HepG2 (cell line): ENCODE results near the gene CALD1. TPM values are rescaled to one million over a fixed set of nuclear protein-coding genes. Genes with fewer than 3 reads are reported as not detected.

Source experiments
- ATAC-seq: fragments of 200-7000 bp; cut with Tn5 transposase; 3 replicates; pipeline ENCODE4 v1.9.1; 2020; ENCODE audit warnings: mild to moderate bottlenecking, moderate library complexity
- BruUV-seq: library from RNA; stranded (reverse); fragments of 400-500 nt; replicated peaks from 2 replicates; lab custom pipeline; 2021; lab: Mats Ljungman, UMichigan
- CTCF ChIA-PET: fragments of 300-600 bp; formaldehyde crosslinking; extraction: SDS; loops from one replicate; lab custom pipeline; 2021; ENCODE audit warnings: low total read pairs, inconsistent platforms, low intra/inter-chr PET ratio; lab: Yijun Ruan, JAX
- POLR2A ChIA-PET: fragments of 350-600 bp; sonication (Branson Sonifier 250); formaldehyde crosslinking; loops from one replicate; lab custom pipeline; 2020; ENCODE audit warnings: antibody characterized with exemption, inconsistent platforms; lab: Yijun Ruan, JAX
- DNase-seq: peaks from one replicate; pipeline ENCODE4 v3.0.0-alpha.2; 2015; ENCODE audit warnings: low spot score
- FAIRE-seq: peaks from 3 replicates; lab custom pipeline; 2011; peaks lifted over from hg19 to GRCh38; lab: Jason Lieb, UNC
- H2AFZ ChIP-seq: one replicate; pipeline ENCODE4 v1.6.1; 2011; ENCODE audit warnings: low read length, inconsistent platforms
- H3K27ac ChIP-seq: fragments of 300-600 bp; 3 replicates; pipeline ENCODE4 v1.8.0; 2011; ENCODE audit warnings: mixed run types, mild to moderate bottlenecking, mixed read lengths, low read length, inconsistent platforms; ENCODE audit not compliant: insufficient read depth; ENCODE audit errors: extremely low read length
- H3K27me3 ChIP-seq, 2 experiments: fragments of 200-600 bp in 1 of 2; 2 replicates in 1 of 2; 3 replicates in 1 of 2; pipeline versions ENCODE4 v1.6.0 to v1.8.0; 2011; ENCODE audit warnings: low read length in 2 of 2, mild to moderate bottlenecking in 2 of 2, moderate library complexity in 2 of 2, inconsistent platforms in 1 of 2; ENCODE audit not compliant: insufficient read depth in 2 of 2, control insufficient read depth in 1 of 2
- H3K36me3 ChIP-seq, 2 experiments: fragments of 200-600 bp in 1 of 2; replicated peaks in 1 of 2; 2 replicates in 1 of 2; 3 replicates in 1 of 2; pipeline versions ENCODE4 v1.5.1 to v1.8.0; 2011; ENCODE audit warnings: low read length in 2 of 2, inconsistent platforms in 1 of 2; ENCODE audit not compliant: insufficient read depth in 2 of 2, control insufficient read depth in 1 of 2
- H3K4me1 ChIP-seq: 2 replicates; pipeline ENCODE4 v1.5.1; 2012; ENCODE audit warnings: low read length, inconsistent platforms; ENCODE audit not compliant: insufficient read depth
- H3K4me2 ChIP-seq: 2 replicates; pipeline ENCODE4 v1.6.0; 2011; ENCODE audit warnings: low read depth, low read length, inconsistent platforms
- H3K4me3 ChIP-seq, 3 experiments: fragments of 200-600 bp in 1 of 3; sonication (generic), shearing (Covaris generic) in 1 of 3; replicated peaks in 1 of 3; 2 replicates each; pipeline ENCODE4 v1.5.1; 2011 to 2016; ENCODE audit warnings: low read length in 3 of 3, inconsistent platforms in 2 of 3, low read depth in 2 of 3, mild to moderate bottlenecking in 2 of 3, control low read depth in 1 of 3, mixed read lengths in 1 of 3; ENCODE audit not compliant: insufficient read depth in 1 of 3
- H3K79me2 ChIP-seq: one replicate; pipeline ENCODE4 v1.6.1; 2011; ENCODE audit warnings: low read length, inconsistent platforms; ENCODE audit not compliant: insufficient read depth
- H3K9ac ChIP-seq: 2 replicates; pipeline ENCODE4 v1.6.0; 2011; ENCODE audit warnings: mild to moderate bottlenecking, low read depth, low read length, inconsistent platforms; ENCODE audit not compliant: insufficient read depth
- H3K9me3 ChIP-seq: 2 replicates; pipeline ENCODE4 v1.5.1; 2012; ENCODE audit warnings: mild to moderate bottlenecking, low read length
- H4K20me1 ChIP-seq: 2 replicates; pipeline ENCODE4 v1.6.0; 2011; ENCODE audit warnings: inconsistent platforms, mild to moderate bottlenecking, low read length, moderate library complexity; ENCODE audit not compliant: insufficient read depth
- AKAP8 ChIP-seq: sonication (generic); formaldehyde crosslinking; IDR thresholded peaks from 2 replicates; pipeline ENCODE4 v1.5.1; 2020; ENCODE audit warnings: mild to moderate bottlenecking, missing genetic modification reagents
- ARID2 ChIP-seq: sonication (generic); formaldehyde crosslinking; IDR thresholded peaks from 2 replicates; pipeline ENCODE4 v1.8.1; 2022; ENCODE audit warnings: mild to moderate bottlenecking, missing genetic modification reagents, borderline replicate concordance
- CERS6 ChIP-seq: sonication (generic); formaldehyde crosslinking; IDR thresholded peaks from 2 replicates; pipeline ENCODE4 v1.5.0; 2020; ENCODE audit warnings: missing genetic modification reagents
- CHD2 ChIP-seq: IDR thresholded peaks from 2 replicates; pipeline ENCODE4 v1.6.1; 2011; ENCODE audit warnings: low read depth, low read length, improper control_type of control experiment
- EP300 ChIP-seq, 3 experiments: sonication (generic) in 1 of 3; formaldehyde crosslinking in 1 of 3; IDR thresholded peaks; 2 replicates each; pipeline versions ENCODE4 v1.5.1 to v1.6.1; 2011 to 2020; ENCODE audit warnings: low read depth in 2 of 3, low read length in 2 of 3, borderline replicate concordance in 1 of 3, improper control_type of control experiment in 1 of 3, mild to moderate bottlenecking in 1 of 3, missing genetic modification reagents in 1 of 3, moderate library complexity in 1 of 3
- GPN1 ChIP-seq: sonication (generic); formaldehyde crosslinking; IDR thresholded peaks from 2 replicates; pipeline ENCODE4 v1.5.1; 2020; ENCODE audit warnings: missing genetic modification reagents, borderline replicate concordance
- HNF1A ChIP-seq, 2 experiments: sonication (generic) in 1 of 2; formaldehyde crosslinking in 1 of 2; IDR thresholded peaks; 2 replicates each; pipeline versions ENCODE4 v1.4.0 to v1.6.1; 2016 to 2020; ENCODE audit warnings: borderline replicate concordance in 1 of 2, low read depth in 1 of 2, mild to moderate bottlenecking in 1 of 2, missing genetic modification reagents in 1 of 2
- ONECUT2 ChIP-seq: sonication (generic); formaldehyde crosslinking; IDR thresholded peaks from 2 replicates; pipeline ENCODE4 v1.4.0; 2020; ENCODE audit warnings: missing genetic modification reagents
- PRDM10 ChIP-seq: sonication (generic); formaldehyde crosslinking; IDR thresholded peaks from 2 replicates; pipeline ENCODE4 v1.4.0; 2020; ENCODE audit warnings: low read depth, missing genetic modification reagents
- TEF ChIP-seq: sonication (generic); formaldehyde crosslinking; IDR thresholded peaks from 2 replicates; pipeline ENCODE4 v1.5.0; 2020; ENCODE audit warnings: missing genetic modification reagents
- ZSCAN12 ChIP-seq: sonication (generic); formaldehyde crosslinking; IDR thresholded peaks from 2 replicates; pipeline ENCODE4 v1.9.0; 2021; ENCODE audit warnings: mild to moderate bottlenecking, missing genetic modification reagents
- WGBS: methylation state at CpG from one replicate; pipeline ENCODE4 v1.1.6; 2017; ENCODE audit warnings: low lambda C conversion rate; 5-methylcytosine and 5-hydroxymethylcytosine counted together
- in situ Hi-C: cut with HindIII; loops from 2 replicates; pipeline ENCODE4 v1.10.0; 2017; ENCODE audit warnings: low pct_unique_long_range_greater_than_20kb; ENCODE audit not compliant: extremely low pct_ligation_motif_present
- intact Hi-C: fragments of 100-400 bp; cut with micrococcal nuclease; formaldehyde crosslinking; loops from one replicate; pipeline ENCODE4 v1.10.0; 2022; ENCODE audit not compliant: unreplicated experiment
- polyA plus RNA-seq, 8 experiments: library from polyadenylated mRNA; depleted of rRNA in 3 of 8; stranded (reverse) in 7 of 8; unstranded in 1 of 8; fragments of >200 nt; fragmentation: Illumina TruSeq in 4 of 8; extraction: Trizol in 4 of 8; gene quantifications; 2 replicates each; pipeline versions ENCODE4 v1.2.1 to v1.2.3, GENCODE V29; 2011 to 2016; ENCODE audit warnings: low read depth in 4 of 8, missing spikeins in 1 of 8, mixed read lengths in 1 of 8; ENCODE audit not compliant: insufficient read depth in 1 of 8
- total RNA-seq, 5 experiments: library from RNA; depleted of rRNA; stranded (reverse); fragments of >200 nt; fragmentation: Illumina TruSeq; extraction: Trizol; gene quantifications; 2 replicates each; pipeline ENCODE4 v1.2.3, GENCODE V29; 2016; ENCODE audit warnings: low read depth in 1 of 5

CALD1 gene
- total and polyA plus RNA-seq, 2 of the 13 experiments (the other 11 are each of a cell fraction or from before 2014, with no cell fraction given): 53.0 to 112 TPM

GRCh38 chr7:134834689-134835462, 55.4 kb downstream of the CALD1 start:
- in situ Hi-C loops: no loop called here
- Histone ChIP-seq H3K4me2 (no peak overlapping the region), H3K36me3 (no peaks in the 10 kb centered on the region), H3K9me3 (no peaks in the 10 kb centered on the region), H3K9ac (no peak overlapping the region), H4K20me1 (no peaks in the 10 kb centered on the region), H3K4me1 (peaks cover 7% of the 10 kb centered on the region; the same call in 1 of the 2 replicates), H3K4me3 (no peak overlapping the region), H2AFZ (no peak overlapping the region), H3K79me2 (no peaks in the 10 kb centered on the region), H3K27ac (no peak overlapping the region), H3K27me3 (no peaks in the 10 kb centered on the region)
- ChIA-PET POLR2A (no interaction called here), CTCF (no interaction called here)
- WGBS: 46% methylated on average over 3 of the region's 3 CpGs
- intact Hi-C loops: no loop called here
- BruUV-seq: no TSS peak
- DNase-seq (peak; percentile 59), ATAC-seq (no peak), FAIRE-seq (no peak)
- TF ChIP-seq CHD2: no peak
- TF ChIP-seq ONECUT2: no peak
- TF ChIP-seq AKAP8 (CRISPR knock-in tag): no peak
- TF ChIP-seq HNF1A (IDR thresholded peaks at IDR 0.05; ENCODE audit: low read depth): no peak
- no peak for TF ChIP-seq HNF1A (CRISPR knock-in tag; IDR thresholded peaks at IDR 0.05; ENCODE audit: borderline replicate concordance)
- TF ChIP-seq PRDM10 (CRISPR knock-in tag): no peak
- TF ChIP-seq ZSCAN12 (CRISPR knock-in tag): no peak
- no peak for TF ChIP-seq CERS6 (CRISPR knock-in tag)
- no peak for TF ChIP-seq EP300 (IDR thresholded peaks at IDR 0.05; ENCODE audit: low read depth in 2 of 2, low read length in 2 of 2)
- TF ChIP-seq EP300 (CRISPR knock-in tag; IDR thresholded peaks at IDR 0.05; ENCODE audit: borderline replicate concordance): no peak
- TF ChIP-seq TEF (CRISPR knock-in tag): no peak
- TF ChIP-seq GPN1 (CRISPR knock-in tag): no peak
- no peak for TF ChIP-seq ARID2 (CRISPR knock-in tag)
